HEK293T (cell line): Measurements from ENCODE around the gene RAP2C.
A peak's percentile ranks its signal among the peaks of the same experiment; 100 is the strongest.

ENCODE experiments used
- CTCF ChIA-PET: fragments of 350-600 bp; formaldehyde crosslinking; extraction: SDS; loops from one replicate; lab custom pipeline; 2021; ENCODE audit warnings: antibody characterized with exemption, inconsistent platforms; lab: Yijun Ruan, JAX
- POLR2A ChIA-PET: fragments of 350-600 bp; formaldehyde crosslinking; extraction: SDS; loops from one replicate; lab custom pipeline; 2020; ENCODE audit warnings: antibody characterized with exemption, inconsistent platforms; lab: Yijun Ruan, JAX
- DNase-seq: peaks from one replicate; pipeline ENCODE4 v3.0.0; 2012; ENCODE audit warnings: mixed read lengths; ENCODE audit errors: extremely low spot score
- ARNT ChIP-seq: fragments of 450-650 bp; IDR thresholded peaks from 2 replicates; pipeline ENCODE4 v1.6.1; 2017; ENCODE audit warnings: mild to moderate bottlenecking
- BHLHE40 ChIP-seq: fragments of 450-650 bp; IDR thresholded peaks from 2 replicates; pipeline ENCODE4 v1.6.1; 2016; ENCODE audit warnings: mild to moderate bottlenecking, moderate library complexity, borderline replicate concordance
- CTBP1 ChIP-seq: fragments of 450-650 bp; IDR thresholded peaks from 2 replicates; pipeline ENCODE4 v1.6.1; 2016; ENCODE audit warnings: borderline replicate concordance
- ELF4 ChIP-seq: fragments of 450-650 bp; IDR thresholded peaks from 2 replicates; pipeline ENCODE4 v1.6.1; 2017; ENCODE audit warnings: antibody characterized with exemption
- FOXA1 ChIP-seq: fragments of 450-650 bp; IDR thresholded peaks from 2 replicates; pipeline ENCODE4 v1.6.1; 2016; ENCODE audit warnings: mild to moderate bottlenecking
- FOXK2 ChIP-seq: fragments of 450-650 bp; IDR thresholded peaks from 2 replicates; pipeline ENCODE4 v1.6.1; 2016; ENCODE audit warnings: mild to moderate bottlenecking
- FOXM1 ChIP-seq: fragments of 450-650 bp; IDR thresholded peaks from 2 replicates; pipeline ENCODE4 v1.6.1; 2017; ENCODE audit warnings: mild to moderate bottlenecking, borderline replicate concordance
- HDGF ChIP-seq: fragments of 450-650 bp; IDR thresholded peaks from 2 replicates; pipeline ENCODE4 v1.6.1; 2017; ENCODE audit warnings: antibody characterized with exemption, borderline replicate concordance
- L3MBTL2 ChIP-seq: fragments of 450-650 bp; conservative IDR thresholded peaks from 2 replicates; pipeline ENCODE4 v1.6.1; 2016; ENCODE audit warnings: mild to moderate bottlenecking
- LEF1 ChIP-seq: fragments of 450-650 bp; IDR thresholded peaks from 2 replicates; pipeline ENCODE4 v1.6.1; 2017; ENCODE audit warnings: mild to moderate bottlenecking, borderline replicate concordance
- NFRKB ChIP-seq: fragments of 450-650 bp; IDR thresholded peaks from 2 replicates; pipeline ENCODE4 v1.6.1; 2016; ENCODE audit warnings: mild to moderate bottlenecking, moderate library complexity
- PKNOX1 ChIP-seq: fragments of 450-650 bp; IDR thresholded peaks from 2 replicates; pipeline ENCODE4 v1.6.1; 2016
- SP1 ChIP-seq: fragments of 450-650 bp; IDR thresholded peaks from 2 replicates; pipeline ENCODE4 v1.6.1; 2017
- SUZ12 ChIP-seq: fragments of 450-650 bp; IDR thresholded peaks from 2 replicates; pipeline ENCODE4 v1.6.1; 2016; ENCODE audit warnings: mild to moderate bottlenecking
- TARDBP ChIP-seq: fragments of 450-650 bp; IDR thresholded peaks from 2 replicates; pipeline ENCODE4 v1.6.1; 2016
- ZNF384 ChIP-seq: fragments of 450-650 bp; IDR thresholded peaks from 2 replicates; pipeline ENCODE4 v1.6.1; 2016

Gene RAP2C

GRCh38 chrX:132217203-132218073 is 1.8 kb downstream of the RAP2C start:
- peak; percentile 77 for DNase-seq
- POLR2A ChIA-PET, result interaction anchor here (1.0 kb wide), 1 partner anchor 201 kb away, joined by 4 read pairs; no protein-coding TSS in a partner anchor
- CTCF ChIA-PET, result interaction anchor here (1.3 kb wide), 1 partner anchor 376 kb away, joined by 3 read pairs; no protein-coding TSS in a partner anchor
- no peak for TF ChIP-seq FOXM1
- peak; percentile 52; the same call in 1 of the 2 replicates for TF ChIP-seq L3MBTL2

DNA sequence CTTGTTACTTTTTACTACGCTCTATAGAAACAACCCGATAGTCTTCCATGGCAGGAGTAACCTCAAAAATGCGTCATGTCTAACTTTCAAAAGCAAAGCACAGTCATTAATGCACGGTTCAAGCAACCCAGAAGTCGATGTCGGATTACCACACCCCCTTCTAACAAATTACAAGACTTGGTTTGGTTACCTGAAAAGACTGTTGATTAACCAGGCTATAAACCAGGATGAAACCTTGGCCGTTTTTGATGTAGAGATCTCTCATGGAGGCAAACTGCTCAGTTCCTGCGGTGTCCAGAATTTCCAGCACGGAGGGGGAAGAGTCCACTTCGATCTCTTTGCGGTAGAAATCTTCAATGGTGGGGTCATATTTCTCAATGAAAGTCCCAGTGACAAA is 2.4 kb downstream of the RAP2C start:
- no peak for DNase-seq
- ChIA-PET POLR2A (no interaction called here), CTCF (interaction anchor here (1.3 kb wide), 1 partner anchor 375 kb away, joined by 3 read pairs; no protein-coding TSS in a partner anchor)
- TF ChIP-seq L3MBTL2 (no peak), HDGF (no peak), ZNF384 (no peak), FOXK2 (no peak), FOXA1 (no peak), BHLHE40 (no peak), LEF1 (no peak), ELF4 (no peak)

GRCh38 chrX:132216283-132216682 is 3.0 kb downstream of the RAP2C start:
- POLR2A ChIA-PET, result no interaction called here
- CTCF ChIA-PET, result interaction anchor here (1.3 kb wide), 1 partner anchor 375 kb away, joined by 3 read pairs; no protein-coding TSS in a partner anchor
- TF ChIP-seq NFRKB (no peak), SP1 (no peak), FOXA1 (no peak)
- DNase-seq, result no peak

DNA sequence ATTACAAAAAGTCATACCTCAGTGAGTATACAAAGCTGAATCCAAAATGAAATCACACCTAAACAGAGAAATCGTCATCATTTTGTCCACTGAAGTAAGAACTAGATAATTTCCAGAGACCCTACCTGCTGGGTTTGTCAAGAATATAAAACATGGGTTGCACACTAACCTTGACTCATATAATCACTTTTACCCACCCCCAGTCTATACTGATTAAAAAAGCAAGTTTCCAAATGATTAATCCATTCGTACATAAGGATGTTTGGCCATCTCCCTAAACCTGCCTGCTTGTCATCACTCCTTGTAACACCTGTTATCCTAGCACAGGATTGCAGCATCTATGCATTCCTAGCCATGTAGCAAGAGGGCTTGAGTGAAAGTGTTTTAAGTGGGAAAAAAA is 4.7 kb downstream of the RAP2C start:
- TF ChIP-seq NFRKB (no peak), HDGF (no peak), CTBP1 (no peak), ELF4 (no peak), PKNOX1 (no peak), ARNT (no peak), FOXM1 (no peak), FOXK2 (no peak), BHLHE40 (no peak), TARDBP (no peak), SUZ12 (no peak), LEF1 (no peak), FOXA1 (no peak), ZNF384 (no peak), L3MBTL2 (no peak), SP1 (no peak)
- ChIA-PET CTCF (no interaction called here), POLR2A (no interaction called here)
- no peak for DNase-seq

GRCh38 chrX:132209527-132209926 is 9.7 kb downstream of the RAP2C start:
- POLR2A ChIA-PET, result no interaction called here
- CTCF ChIA-PET, result no interaction called here
- TF ChIP-seq SUZ12 (no peak), ZNF384 (no peak), BHLHE40 (no peak), CTBP1 (no peak), ELF4 (no peak), L3MBTL2 (no peak), FOXA1 (no peak), FOXK2 (no peak)
- DNase-seq, result no peak

GRCh38 chrX:132208422-132208821 is 10.8 kb downstream of the RAP2C start:
- TF ChIP-seq LEF1 (no peak), SUZ12 (no peak), ARNT (no peak), HDGF (no peak), L3MBTL2 (no peak), ZNF384 (no peak), FOXA1 (no peak), ELF4 (no peak), NFRKB (no peak), PKNOX1 (no peak), FOXK2 (no peak)
- POLR2A ChIA-PET, result no interaction called here
- no peak for DNase-seq
- CTCF ChIA-PET, result interaction anchor here (1.5 kb wide), 1 partner anchor 116 kb away, joined by 3 read pairs; no protein-coding TSS in a partner anchor

- ChIA-PET CTCF (interaction anchor here (1.5 kb wide), 1 partner anchor 116 kb away, joined by 3 read pairs; no protein-coding TSS in a partner anchor), POLR2A (no interaction called here)
- DNase-seq, result no peak
- TF ChIP-seq NFRKB, result no peak
- no peak for TF ChIP-seq L3MBTL2
- TF ChIP-seq ELF4, result no peak
- TF ChIP-seq LEF1, result no peak
- TF ChIP-seq ZNF384, result no peak
- TF ChIP-seq PKNOX1, result no peak
- no peak for TF ChIP-seq FOXK2
- no peak for TF ChIP-seq SP1
- no peak for TF ChIP-seq FOXA1
- no peak for TF ChIP-seq BHLHE40
- no peak for TF ChIP-seq ARNT
- no peak for TF ChIP-seq FOXM1
- TF ChIP-seq SUZ12, result no peak
- no peak for TF ChIP-seq CTBP1
- TF ChIP-seq HDGF, result no peak
- TF ChIP-seq TARDBP, result no peak
Observed at GRCh38 chrX:132207996-132208395, 11.3 kb downstream of the RAP2C start.
